MG63 (cell line): ENCODE measurements around the gene SPATA16. TPM values are rescaled to one million over a fixed set of nuclear protein-coding genes. Genes with fewer than 3 reads are reported as not detected.
"Not testable (repeated sequence)": the region's sequence is repeated elsewhere in the genome, so short reads cannot be mapped to it uniquely, and the experiment has no call there.

ENCODE experiments used
- DNase-seq: peaks from one replicate; pipeline ENCODE4 v3.0.0-alpha.2; 2020
- H3K27me3 ChIP-seq: fragments of 250-450 bp; sonication (Bioruptor Pico); 2 replicates; pipeline ENCODE4 v1.5.1; 2020; ENCODE audit warnings: mild to moderate bottlenecking, moderate library complexity
- H3K36me3 ChIP-seq: fragments of 250-450 bp; sonication (Bioruptor Pico); 2 replicates; pipeline ENCODE4 v1.5.1; 2020; ENCODE audit warnings: mild to moderate bottlenecking, moderate library complexity
- H3K4me3 ChIP-seq: fragments of 250-450 bp; sonication (Bioruptor Pico); 2 replicates; pipeline ENCODE4 v1.5.1; 2020; ENCODE audit warnings: mild to moderate bottlenecking, moderate library complexity
- H3K9me3 ChIP-seq: fragments of 250-450 bp; sonication (Bioruptor Pico); 2 replicates; pipeline ENCODE4 v1.5.1; 2020; ENCODE audit warnings: mild to moderate bottlenecking, moderate library complexity
- total RNA-seq: library from RNA; depleted of rRNA; stranded (reverse); fragments of >200 nt; shearing (Covaris generic); gene quantifications from 2 replicates; pipeline ENCODE4 v1.2.3, GENCODE V29; 2014; ENCODE audit warnings: low replicate concordance

SPATA16 gene
- total RNA-seq, 1 experiment from 2014 or later, result not detected

DNA sequence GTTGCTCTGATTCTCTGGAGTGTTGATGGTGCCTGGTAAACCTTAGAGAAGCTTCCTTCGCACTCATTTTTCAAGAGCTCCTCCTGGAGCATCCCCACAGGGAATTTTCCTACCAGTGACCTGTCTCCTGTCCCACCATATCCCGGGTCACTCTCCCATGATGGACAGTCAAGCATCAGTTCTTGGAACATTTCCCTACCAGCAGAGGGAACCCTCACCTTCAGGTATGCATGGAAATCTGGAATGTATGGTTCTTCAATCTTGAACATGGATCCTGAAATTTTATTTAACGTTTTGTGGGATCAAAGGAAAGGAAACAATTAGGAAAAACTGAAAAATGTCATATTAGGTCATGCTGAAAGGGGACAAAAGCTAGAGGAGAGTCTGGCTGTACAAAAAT, 153.8 kb downstream of the SPATA16 start:
- no peak for DNase-seq
- no peaks in the 10 kb centered on the region for H3K36me3 ChIP-seq
- no peak overlapping the region for H3K4me3 ChIP-seq
- no peaks in the 10 kb centered on the region for H3K9me3 ChIP-seq
- H3K27me3 ChIP-seq, result peaks cover 15% of the 10 kb centered on the region

DNA sequence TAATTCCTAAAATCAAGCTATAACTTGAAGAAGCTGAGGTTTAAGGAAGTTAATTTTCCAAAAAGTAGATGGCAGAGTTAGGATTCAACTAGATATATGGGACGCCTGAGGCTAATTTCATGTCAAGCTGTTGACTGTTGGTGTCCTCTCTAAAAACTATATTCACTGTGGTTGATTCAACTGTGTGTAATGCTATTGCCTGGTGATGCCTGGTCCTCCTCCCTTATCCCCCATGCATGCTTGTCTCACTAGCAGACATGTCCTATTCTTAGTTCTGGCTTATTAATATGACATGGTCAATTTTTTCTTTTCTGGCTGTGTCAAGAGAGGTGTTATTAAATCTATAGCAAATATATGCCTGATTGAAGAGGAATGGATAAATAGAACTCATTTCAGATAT, 156.1 kb downstream of the SPATA16 start:
- no peaks in the 10 kb centered on the region for H3K36me3 ChIP-seq
- DNase-seq, result no peak
- H3K4me3 ChIP-seq, result no peak overlapping the region
- H3K27me3 ChIP-seq, result peaks cover 14% of the 10 kb centered on the region
- no peaks in the 10 kb centered on the region for H3K9me3 ChIP-seq

DNA sequence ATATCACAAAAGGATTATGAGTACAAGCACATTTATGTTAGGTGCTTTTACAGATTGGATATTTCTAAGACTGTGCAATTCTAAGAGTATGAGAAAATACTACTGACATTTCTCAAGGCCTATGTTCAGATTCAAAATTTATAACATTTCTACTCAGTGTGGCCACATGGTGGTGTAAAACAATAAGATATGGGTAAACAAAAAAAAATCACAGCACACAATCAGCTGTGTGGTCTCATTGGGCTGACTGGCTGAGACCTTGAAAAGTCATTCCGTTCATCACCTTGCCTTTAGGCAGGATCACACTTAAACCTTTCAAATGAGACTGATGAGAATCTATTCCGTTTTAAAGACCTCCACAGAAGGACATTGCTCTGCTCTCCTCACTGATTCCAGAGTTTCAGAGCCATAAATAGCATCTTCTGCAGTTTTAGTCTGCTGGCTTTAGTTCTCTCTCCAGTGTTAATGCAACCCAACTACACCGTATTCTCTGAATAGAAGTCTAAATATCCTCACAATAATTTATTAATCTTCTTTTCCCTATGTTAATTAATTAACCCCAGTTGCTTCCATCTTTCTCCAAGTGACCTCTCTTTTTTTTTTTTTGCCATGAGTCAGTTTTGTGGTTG, 158.2 kb downstream of the SPATA16 start:
- DNase-seq, result no peak
- peaks cover 18% of the 10 kb centered on the region for H3K27me3 ChIP-seq
- H3K9me3 ChIP-seq, result no peaks in the 10 kb centered on the region
- no peaks in the 10 kb centered on the region for H3K36me3 ChIP-seq
- no peak overlapping the region for H3K4me3 ChIP-seq

DNA sequence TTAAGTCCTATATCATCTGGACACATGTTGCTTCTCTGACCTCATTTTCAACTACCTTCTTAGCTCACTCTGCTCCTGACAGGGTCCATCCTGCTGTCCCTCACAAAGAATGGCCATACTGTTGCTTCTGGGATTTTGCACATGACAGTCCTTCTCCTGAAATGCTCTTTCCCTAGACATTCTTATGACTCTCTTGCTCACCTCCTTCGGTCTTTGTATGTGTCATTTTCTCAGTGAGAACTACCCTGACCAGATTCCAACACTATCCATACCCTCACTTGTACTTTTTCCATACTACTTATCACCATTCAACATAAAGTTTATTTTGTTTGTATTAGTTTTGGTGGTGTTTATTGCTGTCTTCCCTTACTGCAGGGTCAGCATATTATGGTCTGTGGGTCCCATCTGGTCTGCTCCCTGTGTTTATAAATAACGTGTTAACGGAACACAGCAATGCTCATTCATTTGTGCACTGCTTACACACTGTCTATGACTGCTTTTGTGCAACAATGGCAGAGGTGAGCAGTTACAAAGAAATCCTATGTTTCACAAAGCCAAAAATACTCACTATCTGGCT, 159.5 kb downstream of the SPATA16 start:
- no peak for DNase-seq
- Histone ChIP-seq H3K36me3 (no peaks in the 10 kb centered on the region), H3K4me3 (no peak overlapping the region), H3K9me3 (no peaks in the 10 kb centered on the region), H3K27me3 (peaks cover 24% of the 10 kb centered on the region)

DNA sequence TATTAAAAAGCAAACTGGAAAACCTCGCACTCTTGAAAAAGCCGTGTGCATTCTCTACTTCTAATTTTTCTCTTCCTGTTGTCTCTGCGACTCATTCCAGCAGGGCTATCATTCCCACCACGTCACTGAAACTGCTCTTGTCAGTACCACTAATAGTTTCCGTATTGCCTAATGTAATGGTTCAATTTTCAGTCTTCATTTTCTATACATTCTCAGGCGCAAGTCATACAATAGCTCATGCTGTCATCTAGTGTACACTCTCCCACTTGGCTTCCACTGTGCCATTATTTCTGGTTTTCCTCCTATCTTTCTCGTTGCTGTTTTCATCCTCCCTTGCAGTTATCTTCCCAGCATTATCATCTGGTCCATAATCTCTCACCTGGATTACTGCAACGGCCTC, 160.2 kb downstream of the SPATA16 start:
- H3K4me3 ChIP-seq, result no peak overlapping the region
- H3K36me3 ChIP-seq, result no peaks in the 10 kb centered on the region
- no peaks in the 10 kb centered on the region for H3K9me3 ChIP-seq
- DNase-seq, result no peak
- peaks cover 21% of the 10 kb centered on the region for H3K27me3 ChIP-seq

DNA sequence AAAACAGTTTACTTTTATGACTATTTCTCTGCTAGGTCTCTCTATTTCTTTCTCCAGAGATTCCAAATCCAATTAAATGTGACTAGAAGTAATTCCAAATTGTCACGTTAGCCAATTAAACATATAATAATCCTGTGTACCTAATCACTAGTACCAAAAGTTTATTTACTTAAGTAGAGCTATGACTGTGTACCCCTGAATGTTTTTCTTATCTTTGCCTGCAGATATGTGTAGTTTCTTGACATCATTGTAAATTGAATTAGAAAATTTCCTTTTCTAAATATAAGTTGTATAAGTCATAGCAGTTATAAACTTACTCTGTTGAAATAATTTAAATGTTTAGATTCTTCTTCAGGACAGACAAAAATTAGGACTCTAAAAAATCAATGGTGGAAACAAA, 163.3 kb downstream of the SPATA16 start:
- no peak for DNase-seq
- H3K36me3 ChIP-seq, result no peaks in the 10 kb centered on the region
- no peak overlapping the region for H3K4me3 ChIP-seq
- H3K9me3 ChIP-seq, result no peaks in the 10 kb centered on the region
- H3K27me3 ChIP-seq, result peaks cover 19% of the 10 kb centered on the region

DNA sequence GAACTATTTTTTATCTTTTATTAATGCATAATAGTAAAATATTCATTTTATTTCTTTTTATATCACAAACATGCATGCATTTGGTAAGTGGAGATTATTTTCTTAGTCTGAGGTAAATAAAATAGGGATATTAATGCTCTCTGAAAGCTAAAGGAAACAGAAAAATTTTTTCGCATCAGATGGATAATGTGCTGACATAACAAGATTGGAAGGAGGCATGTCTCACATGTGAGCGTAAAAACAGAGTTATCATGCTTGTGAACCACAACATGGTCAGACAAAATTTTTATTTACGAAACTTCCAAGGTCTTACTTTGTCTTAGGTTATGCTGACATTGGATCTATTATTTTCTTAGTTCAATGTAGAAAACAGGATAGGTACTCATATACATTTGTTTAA, 166.1 kb downstream of the SPATA16 start:
- no peak overlapping the region for H3K4me3 ChIP-seq

DNA sequence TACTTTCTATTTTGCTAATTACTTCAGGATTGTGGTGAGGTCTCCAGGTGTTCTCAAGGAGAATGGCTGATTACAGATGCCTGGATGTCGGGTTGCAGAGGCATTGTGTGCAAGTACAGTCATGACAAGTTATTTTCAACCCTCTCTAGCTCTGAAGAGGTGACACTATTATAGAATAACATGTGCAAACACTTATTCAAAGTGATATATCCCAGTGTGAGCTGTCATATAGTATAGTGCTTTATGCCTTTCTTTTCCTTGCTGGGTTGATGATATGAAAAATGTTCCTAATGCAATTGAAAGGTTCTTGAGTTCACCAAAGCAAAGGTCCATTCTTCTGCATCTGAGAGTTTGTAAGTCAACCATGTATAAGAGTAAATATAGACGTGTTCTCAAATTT, 167.2 kb downstream of the SPATA16 start:
- no peak overlapping the region for H3K4me3 ChIP-seq
- DNase-seq, result no peak

More for the DNA sequence above, 166.1 kb downstream of the SPATA16 start:
- no peaks in the 10 kb centered on the region for H3K9me3 ChIP-seq
- no peak for DNase-seq
- H3K27me3 ChIP-seq, result peaks cover 12% of the 10 kb centered on the region
- no peaks in the 10 kb centered on the region for H3K36me3 ChIP-seq

DNA sequence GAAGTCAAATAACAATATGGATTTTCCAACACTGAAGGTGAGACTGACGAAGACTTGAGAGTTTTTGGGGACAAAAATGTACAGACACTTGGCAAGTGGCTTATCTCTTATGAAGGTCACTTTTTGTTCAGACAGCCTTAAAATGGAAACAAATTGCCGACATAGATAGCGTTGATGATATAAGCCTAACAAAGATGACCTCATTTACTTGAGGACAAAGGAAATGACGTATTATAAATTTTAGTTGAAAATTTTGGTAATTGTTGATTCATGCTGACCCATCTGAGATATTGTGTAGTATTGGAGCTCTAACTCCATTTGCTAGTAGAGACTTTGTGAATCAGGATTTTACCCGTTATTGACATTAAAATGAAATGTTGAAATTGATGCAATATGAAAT, 168.3 kb downstream of the SPATA16 start:
- no peaks in the 10 kb centered on the region for H3K36me3 ChIP-seq
- H3K27me3 ChIP-seq, result peaks cover 8% of the 10 kb centered on the region
- DNase-seq, result no peak
- no peak overlapping the region for H3K4me3 ChIP-seq
- H3K9me3 ChIP-seq, result no peaks in the 10 kb centered on the region

More for the DNA sequence above, 167.2 kb downstream of the SPATA16 start:
- no peaks in the 10 kb centered on the region for H3K36me3 ChIP-seq
- no peaks in the 10 kb centered on the region for H3K9me3 ChIP-seq
- H3K27me3 ChIP-seq, result peaks cover 8% of the 10 kb centered on the region

DNA sequence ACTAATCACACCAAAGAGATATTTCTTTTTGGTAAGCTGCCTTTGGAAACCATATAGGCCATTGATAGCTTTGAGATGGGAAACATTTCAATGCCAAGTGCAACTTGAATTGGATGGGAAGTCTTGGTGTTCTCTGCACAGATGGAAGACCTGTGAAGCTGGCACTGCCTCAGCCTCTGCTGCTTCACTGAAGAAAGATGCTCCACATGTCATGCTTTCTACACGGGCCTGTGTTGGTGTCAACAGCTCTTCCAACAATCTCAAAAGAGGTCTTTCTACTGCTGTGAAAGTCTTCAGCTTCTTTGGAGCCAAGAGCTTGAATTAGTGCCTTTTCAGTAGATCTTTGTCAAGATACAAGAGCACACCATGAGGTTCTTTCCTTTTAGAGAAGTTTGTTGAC, 169.0 kb downstream of the SPATA16 start:
- Histone ChIP-seq H3K9me3 (no peaks in the 10 kb centered on the region), H3K36me3 (no peaks in the 10 kb centered on the region), H3K27me3 (peaks cover 1% of the 10 kb centered on the region; the same call in 1 of the 2 replicates), H3K4me3 (no peak overlapping the region)
- DNase-seq, result no peak

DNA sequence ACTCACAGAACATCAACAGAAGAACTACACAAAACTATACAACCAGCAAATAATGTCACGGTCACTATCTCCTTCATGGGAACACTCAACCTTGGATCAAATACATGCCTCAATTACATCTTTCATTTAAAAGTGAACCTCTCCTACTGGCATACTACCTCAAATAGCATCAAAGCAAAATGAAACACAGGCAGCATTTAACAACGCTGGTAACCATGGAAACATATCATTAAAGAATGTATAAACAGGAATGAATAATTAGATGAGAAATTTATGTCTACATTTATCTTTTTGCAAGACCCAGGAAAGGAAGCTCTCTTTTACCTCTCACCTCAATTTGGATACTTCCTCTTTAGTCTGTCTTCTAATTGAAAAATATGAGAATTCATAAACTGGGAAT, 172.4 kb downstream of the SPATA16 start:
- H3K36me3 ChIP-seq, result no peaks in the 10 kb centered on the region

DNA sequence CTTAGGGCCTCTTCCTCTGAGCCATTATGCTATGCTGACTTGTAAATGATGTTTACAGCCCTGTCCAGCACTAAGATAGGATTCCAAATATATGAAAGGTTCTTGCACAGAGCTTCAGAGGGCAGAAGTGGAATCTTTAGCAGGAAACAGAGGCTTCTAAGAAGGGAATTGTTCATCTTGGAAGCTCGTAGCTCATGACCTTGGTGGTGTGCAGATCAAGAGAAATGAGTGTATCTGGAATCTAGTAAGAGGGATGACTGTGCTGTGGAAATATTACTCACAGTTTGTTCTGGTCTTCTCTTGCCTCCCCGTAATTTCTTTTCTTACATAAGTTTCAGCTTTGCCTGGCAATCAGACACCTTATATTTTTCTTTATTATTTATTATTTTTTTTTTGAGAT, 175.8 kb downstream of the SPATA16 start:
- DNase-seq, result no peak
- no peaks in the 10 kb centered on the region; the same call in none of the 2 replicates for H3K27me3 ChIP-seq
- no peak overlapping the region for H3K4me3 ChIP-seq
- H3K9me3 ChIP-seq, result no peaks in the 10 kb centered on the region
- no peaks in the 10 kb centered on the region for H3K36me3 ChIP-seq

More for the DNA sequence above, 172.4 kb downstream of the SPATA16 start:
- H3K4me3 ChIP-seq, result no peak overlapping the region
- DNase-seq, result no peak
- no peaks in the 10 kb centered on the region for H3K9me3 ChIP-seq
- no peaks in the 10 kb centered on the region; the same call in 1 of the 2 replicates for H3K27me3 ChIP-seq

DNA sequence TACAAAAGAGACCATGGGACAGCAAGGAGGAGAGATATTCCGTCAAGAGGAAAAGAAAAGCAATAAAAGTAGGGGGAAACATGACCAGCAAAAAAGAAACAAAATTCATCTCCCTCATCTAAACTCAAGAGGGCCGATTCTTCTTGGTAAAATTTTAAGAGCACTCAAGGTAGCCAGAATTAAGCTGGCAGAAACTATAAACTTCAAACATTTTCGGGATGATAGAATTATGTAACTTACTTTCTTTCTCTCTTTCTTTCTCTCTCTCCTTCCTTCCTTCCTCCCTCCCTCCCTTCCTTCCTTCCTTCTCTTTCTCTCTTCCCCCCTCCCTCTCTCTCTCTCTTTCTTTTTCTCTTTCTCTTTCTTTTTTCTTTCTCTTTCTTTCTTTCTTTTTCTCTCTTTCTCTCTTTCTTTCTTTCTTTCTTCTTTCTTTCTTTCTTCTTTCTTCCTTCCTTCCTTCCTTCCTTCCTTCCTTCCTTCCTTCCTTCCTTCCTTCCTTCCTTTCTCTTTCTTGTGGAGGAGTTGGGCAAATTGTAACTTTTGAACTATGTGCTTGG, 180.3 kb downstream of the SPATA16 start:
- not testable (repeated sequence) for H3K4me3 ChIP-seq, H3K27me3 ChIP-seq, DNase-seq, H3K36me3 ChIP-seq, H3K9me3 ChIP-seq

DNA sequence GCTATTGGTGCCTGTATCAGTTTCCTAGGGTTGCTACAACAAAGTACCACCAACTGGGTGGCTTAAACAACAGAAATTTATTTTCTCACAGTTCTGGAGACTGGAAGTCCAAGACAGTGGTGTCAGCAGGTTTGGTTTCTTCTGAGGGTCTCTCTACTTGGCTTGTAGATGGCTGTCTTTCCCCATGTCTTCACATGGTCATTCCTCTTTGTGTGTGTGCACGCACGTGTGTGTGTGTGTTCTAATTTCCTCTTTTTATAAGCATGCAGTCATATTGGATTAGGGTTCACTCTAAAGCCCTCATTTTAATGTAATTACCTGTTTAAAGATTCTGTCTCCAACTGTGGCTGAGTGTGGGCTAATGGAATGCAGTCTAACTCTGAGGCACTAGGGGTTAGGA, 182.5 kb downstream of the SPATA16 start:
- no peaks in the 10 kb centered on the region for H3K9me3 ChIP-seq
- no peak overlapping the region for H3K4me3 ChIP-seq
- DNase-seq, result no peak
- H3K27me3 ChIP-seq, result peaks cover 18% of the 10 kb centered on the region
- H3K36me3 ChIP-seq, result no peaks in the 10 kb centered on the region

DNA sequence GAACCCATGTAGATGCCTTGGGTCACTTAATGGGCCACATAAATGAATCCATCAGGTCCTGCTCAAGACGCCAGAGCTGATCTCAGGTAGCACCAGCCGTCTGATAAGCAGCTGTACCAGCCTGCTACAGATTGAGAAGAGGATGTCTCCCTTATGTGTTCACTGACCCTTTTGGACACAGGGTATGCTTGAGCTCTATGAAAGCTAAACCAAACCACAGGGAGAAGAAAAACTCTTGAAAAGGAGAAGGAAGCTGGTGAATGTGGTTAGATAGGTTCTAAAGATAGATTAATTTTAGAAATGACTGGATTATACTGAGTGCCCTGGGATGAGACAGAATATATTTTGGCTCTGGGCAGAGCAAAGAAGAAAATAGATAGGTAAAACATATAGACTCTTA, 187.5 kb downstream of the SPATA16 start:
- DNase-seq, result no peak
- H3K9me3 ChIP-seq, result no peaks in the 10 kb centered on the region
- H3K4me3 ChIP-seq, result no peak overlapping the region
- H3K27me3 ChIP-seq, result peaks cover 22% of the 10 kb centered on the region; the same call in 1 of the 2 replicates
- no peaks in the 10 kb centered on the region for H3K36me3 ChIP-seq

DNA sequence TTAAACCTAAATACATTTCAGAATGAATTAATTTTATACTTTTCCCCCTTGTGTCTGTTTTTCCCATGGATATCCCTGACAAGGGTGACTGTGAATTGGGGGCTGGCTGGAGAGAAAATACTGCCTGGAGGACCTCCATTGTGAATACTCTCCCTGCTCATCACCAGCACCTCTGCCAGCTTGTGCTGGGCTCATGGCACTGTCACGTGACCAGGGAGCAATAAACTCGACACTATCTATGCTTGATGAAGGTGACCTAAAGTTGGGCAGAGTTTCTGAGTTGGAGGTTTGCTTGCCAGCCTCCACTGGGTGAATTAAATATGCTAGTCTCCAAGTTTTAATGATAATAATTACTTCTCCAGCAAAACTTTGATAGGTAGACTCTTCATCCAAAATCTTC, 189.5 kb downstream of the SPATA16 start:
- H3K27me3 ChIP-seq, result peaks cover 18% of the 10 kb centered on the region; the same call in 1 of the 2 replicates
- H3K36me3 ChIP-seq, result no peaks in the 10 kb centered on the region
- H3K4me3 ChIP-seq, result no peak overlapping the region
- H3K9me3 ChIP-seq, result no peaks in the 10 kb centered on the region
- no peak for DNase-seq

DNA sequence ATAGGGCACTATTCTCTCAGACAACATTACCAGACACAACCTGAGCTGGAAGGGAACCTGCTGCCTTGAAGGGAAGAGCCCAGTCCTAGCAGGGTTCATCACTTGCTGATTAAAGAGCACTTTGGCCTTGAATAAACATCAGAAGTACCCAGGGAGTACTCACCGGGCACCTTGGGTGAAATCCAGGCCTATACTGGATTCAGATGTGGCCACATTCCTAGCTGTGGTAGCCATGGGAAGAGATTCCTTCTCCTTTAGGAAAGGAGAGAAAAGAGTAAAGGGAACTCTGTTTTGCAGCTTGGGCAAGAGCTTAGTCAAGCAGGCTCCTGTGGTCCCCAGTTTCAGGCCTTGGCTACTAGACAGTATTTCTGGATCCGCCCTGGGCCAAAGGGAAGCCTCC, 195.0 kb downstream of the SPATA16 start:
- no peak for DNase-seq
- Histone ChIP-seq H3K9me3 (no peaks in the 10 kb centered on the region), H3K4me3 (no peak overlapping the region), H3K27me3 (peaks cover 3% of the 10 kb centered on the region; the same call in 1 of the 2 replicates), H3K36me3 (no peaks in the 10 kb centered on the region)
